Activated T-cell treated with anti-CD3 and anti-CD28 coated beads for 1 hour (primary cell): ENCODE results near the gene SVEP1.
"Not testable (repeated sequence)": the region's sequence is repeated elsewhere in the genome, so short reads cannot be mapped to it uniquely, and the experiment has no call there.

Experiments used
- DNase-seq: peaks from one replicate; pipeline ENCODE4 v3.0.0-alpha.2; 2020; ENCODE audit warnings: low read depth

The SVEP1 gene

GRCh38 chr9:110443866-110444220 is 135.7 kb downstream of the SVEP1 start:
- no peak for DNase-seq

GRCh38 chr9:110443146-110443865 is 136.2 kb downstream of the SVEP1 start:
- no peak for DNase-seq

GRCh38 chr9:110440796-110441195 is 138.7 kb downstream of the SVEP1 start:
- DNase-seq: no peak

DNA sequence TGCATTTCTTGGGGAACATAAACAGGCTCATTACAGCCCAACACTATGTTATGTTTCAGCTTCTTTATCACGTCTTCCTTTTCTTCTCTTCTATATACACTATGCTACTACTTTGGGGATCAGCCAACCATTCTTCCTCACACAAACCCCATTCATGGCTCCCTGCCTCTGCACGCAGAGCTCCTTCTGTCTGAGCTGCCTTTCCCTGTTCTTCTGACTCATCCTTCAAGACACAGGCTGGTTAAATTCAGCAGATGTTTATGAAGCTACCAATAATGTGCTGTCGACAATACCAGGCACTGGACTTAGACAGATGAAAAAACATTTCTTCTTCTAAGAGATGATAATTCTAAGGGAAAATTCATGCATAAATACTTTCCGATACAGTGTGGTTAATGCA is 139.4 kb downstream of the SVEP1 start:
- no peak for DNase-seq

DNA sequence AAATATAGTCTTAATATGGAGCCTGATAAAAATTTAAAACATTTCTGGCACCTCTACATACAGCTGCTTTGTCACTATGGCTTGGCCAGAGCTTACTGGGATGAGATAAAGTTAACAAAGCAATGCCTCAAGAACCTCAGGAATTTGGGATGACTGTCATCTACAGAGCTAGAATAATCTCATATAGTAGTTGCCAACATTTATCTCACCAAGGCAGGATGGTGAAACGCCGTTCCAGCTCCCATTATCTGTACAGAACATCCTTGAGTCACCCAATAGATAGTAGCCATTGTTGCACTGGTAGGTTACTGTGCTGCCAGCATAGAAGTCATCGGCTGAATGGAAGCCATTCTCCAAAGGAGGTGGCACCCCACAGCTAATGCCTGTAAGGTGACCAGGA is 147.3 kb downstream of the SVEP1 start:
- DNase-seq: no peak

- no peak for DNase-seq
Observed at GRCh38 chr9:110429453-110429852, 150.1 kb downstream of the SVEP1 start.

DNA sequence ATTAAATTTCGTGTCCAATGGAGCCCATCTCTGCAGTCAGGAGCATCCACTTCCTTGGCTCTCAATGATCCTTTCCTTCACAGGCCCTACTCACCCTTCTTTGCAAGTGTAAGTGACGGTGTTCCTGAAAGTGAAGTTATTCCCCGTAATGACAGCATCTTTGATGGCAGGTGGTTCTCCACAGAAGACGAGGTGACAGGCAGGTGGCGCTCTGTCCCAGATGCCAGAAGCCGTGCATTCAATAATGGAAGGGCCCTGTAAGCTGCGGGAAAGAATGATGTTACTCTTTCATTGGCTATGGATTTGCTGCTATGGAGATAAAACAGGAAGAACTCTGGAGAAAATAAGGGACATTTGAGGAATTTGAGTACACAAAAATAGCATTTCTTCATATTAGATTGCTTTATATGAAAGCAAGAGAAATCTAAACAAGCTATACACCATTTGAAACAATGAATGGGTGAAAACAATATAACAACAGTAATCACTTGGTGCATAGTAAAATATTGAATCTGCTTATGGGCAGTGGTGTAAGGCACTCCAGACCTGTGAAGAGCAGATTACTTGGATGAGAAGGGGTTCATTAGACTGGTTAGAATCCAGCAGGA is 151.9 kb downstream of the SVEP1 start:
- no peak for DNase-seq

DNA sequence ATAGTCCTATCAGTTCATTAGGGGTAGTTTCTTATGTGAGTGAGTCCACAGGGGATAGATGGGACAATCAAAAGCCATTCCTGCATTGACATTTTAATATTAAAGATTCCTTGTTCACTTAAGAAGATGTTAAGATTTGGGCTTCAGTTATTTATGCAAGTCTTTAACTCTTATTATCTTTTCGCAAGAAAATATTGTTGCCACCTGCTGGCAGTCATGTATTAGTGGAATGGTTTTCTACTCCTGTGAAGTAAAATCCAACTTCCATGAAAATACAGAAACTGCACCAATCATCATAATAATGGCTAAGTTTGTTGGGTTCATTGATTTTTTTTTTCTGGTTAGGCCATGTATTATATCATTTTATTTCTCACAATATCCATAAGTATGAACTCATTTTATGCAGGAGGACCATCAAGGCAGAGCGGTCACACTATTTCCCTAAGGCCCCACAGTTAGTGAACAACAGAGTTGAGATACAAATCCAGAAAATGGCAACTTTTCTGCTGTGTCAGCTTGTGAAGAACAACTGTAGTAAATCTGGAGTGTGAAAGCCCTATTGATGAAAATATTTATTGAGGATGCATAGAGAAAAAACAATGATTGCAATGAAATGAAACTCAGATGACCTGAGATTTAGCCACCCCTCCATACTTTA is 153.4 kb downstream of the SVEP1 start:
- DNase-seq: no peak

- DNase-seq: no peak
Observed at GRCh38 chr9:110414471-110414870, 165.1 kb downstream of the SVEP1 start.

DNA sequence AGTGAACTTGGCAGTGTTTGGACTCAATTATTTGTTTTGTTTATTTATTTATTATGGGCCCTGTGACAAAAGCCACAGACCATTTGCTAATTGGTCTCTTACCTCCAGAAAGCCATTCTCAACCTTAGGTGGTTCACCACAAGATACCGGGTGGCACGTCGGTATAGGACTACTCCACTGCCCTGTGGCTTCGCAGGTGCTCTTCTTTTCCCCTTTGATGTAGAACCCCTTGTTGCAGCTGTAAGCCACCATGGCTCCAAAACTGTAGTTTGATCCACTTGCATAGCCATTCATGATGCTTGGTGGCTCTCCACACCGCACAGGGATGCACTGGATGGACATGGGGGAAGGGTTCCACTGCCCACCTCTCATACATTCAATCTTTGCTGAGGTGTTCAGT is 168.6 kb downstream of the SVEP1 start:
- no peak for DNase-seq

DNA sequence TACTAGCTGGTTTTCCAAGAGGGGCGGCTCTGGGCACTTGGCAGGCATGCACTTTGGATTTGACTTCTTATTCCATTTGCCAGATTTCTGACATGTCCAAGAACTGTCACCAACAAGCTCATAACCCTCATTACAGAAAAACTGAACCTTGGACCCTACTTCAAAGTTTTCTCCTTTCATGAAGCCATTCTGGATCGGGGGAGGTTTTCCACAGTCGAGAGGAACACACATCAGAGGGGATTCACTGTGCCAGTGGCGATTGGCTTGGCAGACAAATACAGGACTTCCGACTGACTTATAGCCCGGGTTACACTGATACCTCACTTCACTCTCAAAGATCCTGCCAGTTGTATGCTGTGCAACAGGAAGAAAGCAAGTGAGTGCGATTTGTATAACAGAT is 170.9 kb downstream of the SVEP1 start:
- DNase-seq: no peak

- DNase-seq: no peak
Observed at GRCh38 chr9:110405858-110406443, 173.6 kb downstream of the SVEP1 start.

GRCh38 chr9:110404473-110404872 is 175.1 kb downstream of the SVEP1 start:
- no peak for DNase-seq

DNA sequence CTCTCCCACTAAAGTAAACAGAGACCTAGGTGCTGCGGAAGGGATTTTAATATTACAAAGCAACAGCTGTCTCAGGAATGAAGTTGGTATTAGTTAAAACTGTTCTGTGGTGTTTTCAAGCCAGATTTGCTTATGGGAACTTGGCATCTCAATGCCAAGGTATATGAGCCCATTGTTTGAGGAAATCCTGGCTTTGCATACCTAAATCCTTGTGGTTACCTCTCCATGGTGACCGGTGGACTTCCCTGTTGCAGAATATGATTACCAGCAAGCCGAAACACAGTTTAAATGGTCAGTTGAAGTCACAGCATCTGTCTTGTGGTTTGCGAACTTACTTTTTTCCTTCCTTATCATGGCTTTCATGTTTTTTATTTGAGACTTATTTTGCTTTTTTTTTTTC is 179.6 kb downstream of the SVEP1 start:
- no peak for DNase-seq

DNA sequence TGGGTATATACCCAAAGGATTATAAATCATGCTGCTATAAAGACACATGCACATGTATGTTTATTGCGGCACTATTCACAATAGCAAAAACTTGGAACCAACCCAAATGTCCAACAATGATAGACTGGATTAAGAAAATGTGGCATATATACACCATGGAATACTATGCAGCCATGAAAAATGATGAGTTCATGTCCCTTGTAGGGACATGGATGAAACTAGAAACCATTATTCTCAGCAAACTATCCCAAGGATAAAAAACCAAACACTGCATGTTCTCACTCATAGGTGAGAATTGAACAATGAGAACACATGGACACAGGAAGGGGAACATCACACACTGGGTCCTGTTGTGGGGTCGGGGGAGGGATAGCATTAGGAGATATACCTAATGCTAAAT is 180.5 kb downstream of the SVEP1 start:
- DNase-seq: not testable (repeated sequence)

DNA sequence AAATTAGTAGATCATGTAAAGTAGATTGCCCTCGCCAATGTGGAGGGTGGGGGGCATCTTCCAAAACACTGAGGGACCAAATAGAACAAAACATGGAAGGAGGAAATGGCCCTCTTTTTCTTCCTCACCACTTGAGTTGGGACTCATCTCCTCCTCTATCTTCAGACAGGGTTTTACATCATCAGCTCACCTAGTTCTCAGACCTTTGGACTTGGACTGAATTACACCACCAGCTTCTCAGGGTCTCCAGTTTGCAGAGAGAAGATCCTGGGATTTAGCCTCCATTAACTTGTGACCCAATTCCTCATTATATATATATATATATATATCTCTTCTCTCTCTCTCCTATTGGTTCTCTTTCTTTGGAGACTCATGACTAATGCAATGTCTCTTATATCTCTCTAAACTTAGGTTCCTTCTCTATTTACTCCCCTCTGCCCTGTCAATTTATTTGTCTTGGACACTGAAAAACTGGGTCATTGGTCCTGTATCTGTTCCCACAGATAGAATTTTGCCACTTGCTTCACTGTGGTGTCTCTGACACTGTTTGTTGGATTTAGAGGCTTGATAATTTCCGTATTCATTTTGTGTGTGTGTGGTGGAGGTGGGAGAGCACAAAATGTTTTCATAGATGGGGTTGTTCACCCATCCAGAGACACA is 187.6 kb downstream of the SVEP1 start:
- DNase-seq: no peak

DNA sequence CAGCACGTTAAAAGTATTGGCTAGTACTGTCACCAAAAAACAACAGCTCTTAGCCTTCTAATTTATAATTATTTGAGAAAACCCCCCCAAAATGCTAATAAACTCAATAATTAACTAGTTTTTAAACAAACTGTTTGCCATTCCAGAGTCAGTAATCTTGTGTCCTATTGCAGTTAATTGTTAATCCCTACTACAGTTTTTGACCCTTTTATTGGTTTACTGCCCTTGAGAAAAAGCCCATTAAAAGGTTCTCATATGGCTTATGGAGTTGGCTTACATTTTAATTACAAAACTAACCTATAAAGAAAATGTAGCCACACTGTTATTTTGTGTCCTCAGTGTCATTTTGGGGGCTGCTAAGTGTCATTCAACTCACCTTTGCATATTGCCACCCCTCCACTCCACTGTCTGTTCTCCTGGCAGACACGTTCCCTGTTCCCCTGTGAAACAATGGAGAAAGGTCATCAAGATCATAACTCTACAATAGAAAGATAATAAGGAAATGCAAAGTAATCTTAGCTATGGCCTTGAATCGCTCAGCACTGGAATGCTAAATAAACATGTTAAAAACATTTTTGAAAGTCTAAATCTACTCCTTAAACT is 190.3 kb downstream of the SVEP1 start:
- no peak for DNase-seq

DNA sequence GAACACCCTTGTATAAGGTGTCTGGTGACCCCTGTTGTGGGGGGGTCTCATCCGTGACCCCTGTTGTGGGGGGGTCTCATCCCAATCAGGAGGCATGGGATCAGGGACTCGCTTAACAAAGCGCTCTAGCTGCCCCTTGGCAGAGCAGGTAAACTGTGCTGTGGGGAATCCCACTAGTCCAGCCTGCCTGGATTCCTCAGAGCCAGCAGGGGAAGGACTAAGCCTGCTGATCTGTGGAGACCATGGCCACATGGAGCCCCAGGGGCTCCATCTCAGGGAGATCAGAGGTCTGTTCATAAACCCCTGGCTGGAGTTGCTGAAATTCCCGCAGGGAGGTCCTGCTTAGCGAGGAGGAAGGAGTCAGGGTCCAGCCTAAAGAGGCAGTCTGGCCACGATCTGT is 196.1 kb downstream of the SVEP1 start:
- no peak for DNase-seq

DNA sequence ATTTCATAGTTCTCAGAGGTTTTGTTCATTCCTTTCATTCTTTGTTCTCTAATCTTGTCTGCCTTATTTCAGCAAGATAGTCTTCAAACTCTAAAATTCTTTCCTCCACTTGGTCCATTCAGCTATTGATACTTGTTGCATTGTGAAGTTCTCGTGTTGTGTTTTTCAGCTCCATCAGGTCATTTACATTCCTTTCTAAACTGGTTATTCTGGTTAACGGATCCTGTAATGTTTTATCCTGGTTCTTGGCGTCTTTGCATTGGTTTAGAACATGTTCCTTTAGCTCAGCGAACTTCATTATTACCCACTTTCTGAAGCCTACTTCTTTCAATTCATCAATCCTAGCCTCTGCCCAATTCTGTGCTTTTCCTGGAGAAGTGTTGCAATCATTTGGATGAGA is 196.8 kb downstream of the SVEP1 start:
- no peak for DNase-seq

GRCh38 chr9:110371411-110372007 is 208.0 kb downstream of the SVEP1 start:
- no peak for DNase-seq

DNA sequence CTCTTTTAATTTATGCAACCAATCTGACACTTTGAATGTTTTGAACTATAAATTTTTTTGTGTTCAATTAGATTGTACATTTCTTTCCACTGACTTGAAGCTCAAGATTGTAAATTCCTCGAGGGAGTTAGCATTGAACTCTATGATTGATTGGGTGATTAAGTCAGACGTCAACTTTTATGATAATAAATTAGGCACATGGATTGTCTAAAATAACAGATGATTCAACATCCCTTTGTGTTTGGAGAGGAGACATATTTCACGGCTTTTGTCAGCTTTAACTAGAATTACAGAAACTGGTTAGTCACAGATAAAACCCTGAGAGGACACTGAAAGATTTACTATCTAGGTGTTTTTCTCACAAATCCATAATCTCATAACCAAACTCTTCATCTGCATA is 209.2 kb downstream of the SVEP1 start:
- no peak for DNase-seq

- DNase-seq: no peak
Observed at GRCh38 chr9:110364451-110364850, 215.1 kb downstream of the SVEP1 start.
